ENCODE data around the gene SUN2. TPM values are rescaled to one million over a fixed set of nuclear protein-coding genes. Genes with fewer than 3 reads are reported as not detected.

The SUN2 gene
- total and polyA plus RNA-seq, 2 of the 13 experiments (the other 11 are each of a cell fraction or from before 2014, with no cell fraction given): 45.6 to 56.6 TPM

DNA sequence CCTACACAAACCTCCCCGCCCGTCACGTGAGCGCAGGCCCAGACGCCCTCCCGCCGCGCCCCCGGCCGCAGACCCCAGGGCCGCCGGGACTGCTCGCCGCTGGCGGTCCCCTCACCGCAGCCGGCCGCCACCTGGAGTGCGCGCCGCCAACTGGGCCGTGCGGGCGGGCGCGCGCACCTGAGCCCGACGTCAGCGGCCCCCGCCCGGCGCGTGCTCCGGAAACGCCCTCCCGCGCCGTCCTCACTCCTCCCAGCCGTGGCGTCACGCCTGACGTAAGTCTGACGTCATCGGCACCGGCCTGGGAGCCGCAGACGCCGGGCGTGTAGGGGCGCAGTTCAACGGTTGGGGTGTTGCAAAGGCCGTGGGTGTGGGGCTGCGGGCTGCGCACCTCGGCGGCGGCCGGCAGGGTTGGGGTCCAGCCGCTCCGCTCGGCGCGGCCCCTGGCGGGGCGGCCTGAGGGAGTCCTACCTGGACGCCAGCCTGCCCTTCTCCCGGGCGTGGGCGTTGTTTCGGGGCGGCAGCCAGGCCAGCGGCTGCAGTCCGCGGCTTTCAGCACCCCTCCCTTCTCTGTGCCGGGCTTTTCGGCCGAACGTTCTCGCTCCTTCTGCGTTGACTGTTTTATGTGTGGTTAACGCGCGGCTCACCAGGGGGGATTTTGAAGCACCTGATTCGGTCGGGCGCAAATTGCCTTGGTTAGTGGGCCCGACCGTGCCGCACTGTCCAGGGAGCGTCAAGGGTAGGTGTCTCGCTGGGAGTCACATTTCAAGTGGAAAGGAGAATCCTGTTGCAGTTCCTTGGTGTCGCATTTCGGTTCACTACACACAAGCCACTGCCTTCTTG is 54.8 kb downstream of the SUN2 start, which contains the start of gene JOSD1 (continued):
- TF ChIP-seq GABPA (IDR thresholded peaks at IDR 0.05; ENCODE audit: low read depth, low read length): peak; percentile 65
- peak; percentile 81 for TF ChIP-seq GABPA (CRISPR knock-in tag; IDR thresholded peaks at IDR 0.05; ENCODE audit: low read depth)
- TF ChIP-seq ZNF460 (CRISPR knock-in tag; IDR thresholded peaks at IDR 0.05; ENCODE audit: borderline replicate concordance): no peak
- no peak for TF ChIP-seq TGIF2 (CRISPR knock-in tag; IDR thresholded peaks at IDR 0.05)
- TF ChIP-seq ZFY (CRISPR knock-in tag; IDR thresholded peaks at IDR 0.05): peak; percentile 92
- peak; percentile 4; the same call in 1 of the 2 replicates for TF ChIP-seq ZFP90 (CRISPR knock-in tag; IDR thresholded peaks at IDR 0.05; ENCODE audit: borderline replicate concordance)
- no peak for TF ChIP-seq NFE2 (CRISPR knock-in tag; IDR thresholded peaks at IDR 0.05)
- TF ChIP-seq HCFC1 (IDR thresholded peaks at IDR 0.05; ENCODE audit: low read depth, low read length): no peak
- no peak for TF ChIP-seq JUNB (CRISPR knock-in tag; IDR thresholded peaks at IDR 0.05; ENCODE audit: borderline replicate concordance)
- no peak for TF ChIP-seq ZNF30 (CRISPR knock-in tag; IDR thresholded peaks at IDR 0.05)
- TF ChIP-seq, protein P1, sequence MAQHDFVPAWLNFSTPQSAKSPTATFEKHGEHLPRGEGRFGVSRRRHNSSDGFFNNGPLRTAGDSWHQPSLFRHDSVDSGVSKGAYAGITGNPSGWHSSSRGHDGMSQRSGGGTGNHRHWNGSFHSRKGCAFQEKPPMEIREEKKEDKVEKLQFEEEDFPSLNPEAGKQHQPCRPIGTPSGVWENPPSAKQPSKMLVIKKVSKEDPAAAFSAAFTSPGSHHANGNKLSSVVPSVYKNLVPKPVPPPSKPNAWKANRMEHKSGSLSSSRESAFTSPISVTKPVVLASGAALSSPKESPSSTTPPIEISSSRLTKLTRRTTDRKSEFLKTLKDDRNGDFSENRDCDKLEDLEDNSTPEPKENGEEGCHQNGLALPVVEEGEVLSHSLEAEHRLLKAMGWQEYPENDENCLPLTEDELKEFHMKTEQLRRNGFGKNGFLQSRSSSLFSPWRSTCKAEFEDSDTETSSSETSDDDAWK (CRISPR knock-in tag; IDR thresholded peaks at IDR 0.05): no peak
- TF ChIP-seq, protein P2, sequence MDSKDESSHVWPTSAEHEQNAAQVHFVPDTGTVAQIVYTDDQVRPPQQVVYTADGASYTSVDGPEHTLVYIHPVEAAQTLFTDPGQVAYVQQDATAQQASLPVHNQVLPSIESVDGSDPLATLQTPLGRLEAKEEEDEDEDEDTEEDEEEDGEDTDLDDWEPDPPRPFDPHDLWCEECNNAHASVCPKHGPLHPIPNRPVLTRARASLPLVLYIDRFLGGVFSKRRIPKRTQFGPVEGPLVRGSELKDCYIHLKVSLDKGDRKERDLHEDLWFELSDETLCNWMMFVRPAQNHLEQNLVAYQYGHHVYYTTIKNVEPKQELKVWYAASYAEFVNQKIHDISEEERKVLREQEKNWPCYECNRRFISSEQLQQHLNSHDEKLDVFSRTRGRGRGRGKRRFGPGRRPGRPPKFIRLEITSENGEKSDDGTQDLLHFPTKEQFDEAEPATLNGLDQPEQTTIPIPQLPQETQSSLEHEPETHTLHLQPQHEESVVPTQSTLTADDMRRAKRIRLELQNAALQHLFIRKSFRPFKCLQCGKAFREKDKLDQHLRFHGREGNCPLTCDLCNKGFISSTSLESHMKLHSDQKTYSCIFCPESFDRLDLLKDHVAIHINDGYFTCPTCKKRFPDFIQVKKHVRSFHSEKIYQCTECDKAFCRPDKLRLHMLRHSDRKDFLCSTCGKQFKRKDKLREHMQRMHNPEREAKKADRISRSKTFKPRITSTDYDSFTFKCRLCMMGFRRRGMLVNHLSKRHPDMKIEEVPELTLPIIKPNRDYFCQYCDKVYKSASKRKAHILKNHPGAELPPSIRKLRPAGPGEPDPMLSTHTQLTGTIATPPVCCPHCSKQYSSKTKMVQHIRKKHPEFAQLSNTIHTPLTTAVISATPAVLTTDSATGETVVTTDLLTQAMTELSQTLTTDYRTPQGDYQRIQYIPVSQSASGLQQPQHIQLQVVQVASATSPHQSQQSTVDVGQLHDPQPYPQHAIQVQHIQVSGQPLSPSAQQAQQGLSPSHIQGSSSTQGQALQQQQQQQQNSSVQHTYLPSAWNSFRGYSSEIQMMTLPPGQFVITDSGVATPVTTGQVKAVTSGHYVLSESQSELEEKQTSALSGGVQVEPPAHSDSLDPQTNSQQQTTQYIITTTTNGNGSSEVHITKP (CRISPR knock-in tag; IDR thresholded peaks at IDR 0.05; ENCODE audit: low read depth): 0 out of 2 replicates have a peak, but pooled peaks have one; percentile 23
- TF ChIP-seq GABPB1 (CRISPR knock-in tag; IDR thresholded peaks at IDR 0.05): peak; percentile 91
- TF ChIP-seq ZNF558 (CRISPR knock-in tag; IDR thresholded peaks at IDR 0.05; ENCODE audit: borderline replicate concordance): peak; percentile 88; the same call in 1 of the 2 replicates
- TF ChIP-seq ZNF737 (CRISPR knock-in tag; IDR thresholded peaks at IDR 0.05; ENCODE audit: borderline replicate concordance): no peak
- peak; percentile 78 for TF ChIP-seq ZNF274 (CRISPR knock-in tag; IDR thresholded peaks at IDR 0.05)
- TF ChIP-seq PHF21A (CRISPR knock-in tag; IDR thresholded peaks at IDR 0.05): peak; percentile 71
- TF ChIP-seq JDP2 (CRISPR knock-in tag; IDR thresholded peaks at IDR 0.05; ENCODE audit: borderline replicate concordance): no peak; the same call in 1 of the 2 replicates
- no peak for TF ChIP-seq MAFF (IDR thresholded peaks at IDR 0.05; ENCODE audit: low read depth, low read length)
- peak; percentile 73; the same call in 1 of the 2 replicates for TF ChIP-seq POLR2AphosphoS5 (IDR thresholded peaks at IDR 0.05; ENCODE audit: low read depth, low read length)
- peak; percentile 43; the same call in 1 of the 2 replicates for TF ChIP-seq ARNTL (CRISPR knock-in tag; IDR thresholded peaks at IDR 0.05)
- peak; percentile 92 for TF ChIP-seq ZNF329 (CRISPR knock-in tag; IDR thresholded peaks at IDR 0.05; ENCODE audit: low read depth)
- no peak for TF ChIP-seq NFRKB (IDR thresholded peaks at IDR 0.05)

Data from HepG2 (cell line).